ENCODE results near the gene GPATCH1. TPM values are rescaled to one million over a fixed set of nuclear protein-coding genes. Genes with fewer than 3 reads are reported as not detected.

Gene GPATCH1
- total RNA-seq, 1 experiment from 2014 or later = 16.1 TPM

- Histone ChIP-seq H3K4me3 (ENCODE audit: low read depth, low read length) (no peak overlapping the region), H3K27me3 (replicated peaks; ENCODE audit: control insufficient read depth, insufficient read depth, low read length) (no peaks in the 10 kb centered on the region), H3K9me3 (no peaks in the 10 kb centered on the region), H3K36me3 (ENCODE audit: control insufficient read depth, insufficient read depth, low read length) (peaks cover 2% of the 10 kb centered on the region; the same call in 1 of the 2 replicates), H3K4me1 (no peaks in the 10 kb centered on the region)
- H3K4me1 Mint-ChIP-seq (ENCODE audit: low read depth, unreplicated experiment) = no peaks in the 10 kb centered on the region
- TF ChIP-seq CTCF (IDR thresholded peaks at IDR 0.05; ENCODE audit: insufficient read depth in 1 of 2, low read depth in 1 of 2, low read length in 1 of 2, severe bottlenecking in 1 of 2, unreplicated experiment in 1 of 2) = peak in 1 of 2 experiments; percentile 15
- DNase-seq = peak in 1 of 2 experiments; percentile 40
- H3K27ac Mint-ChIP-seq (ENCODE audit: unreplicated experiment) = no peak overlapping the region
- no TSS peak for BruUV-seq (replicated peaks)
- H3K36me3 Mint-ChIP-seq (ENCODE audit: insufficient read depth, unreplicated experiment) = peaks cover 31% of the 10 kb centered on the region
- POLR2A ChIA-PET = no interaction called here
- no peaks in the 10 kb centered on the region for H3K27me3 Mint-ChIP-seq (ENCODE audit: insufficient read depth, unreplicated experiment)
- CTCF ChIA-PET = interaction anchor here (1.6 kb wide), 1 partner anchor 50 kb away, joined by 8 read pairs; no protein-coding TSS in a partner anchor
- intact Hi-C loops (cut with micrococcal nuclease; ENCODE audit: unreplicated experiment) = no loop called here
- H3K4me3 Mint-ChIP-seq (ENCODE audit: unreplicated experiment) = no peak overlapping the region
- no peaks in the 10 kb centered on the region for H3K9me3 Mint-ChIP-seq (ENCODE audit: unreplicated experiment)
Observed at GRCh38 chr19:33133438-33134031, 52.6 kb downstream of the GPATCH1 start.

GRCh38 chr19:33134571-33135041, 53.6 kb downstream of the GPATCH1 start:
- H3K27me3 ChIP-seq (replicated peaks; ENCODE audit: control insufficient read depth, insufficient read depth, low read length) = no peaks in the 10 kb centered on the region
- no peaks in the 10 kb centered on the region for H3K4me1 ChIP-seq
- Mint-ChIP-seq H3K4me3 (ENCODE audit: unreplicated experiment) (no peak overlapping the region), H3K36me3 (ENCODE audit: insufficient read depth, unreplicated experiment) (peaks cover 27% of the 10 kb centered on the region), H3K27ac (ENCODE audit: unreplicated experiment) (no peak overlapping the region), H3K9me3 (ENCODE audit: unreplicated experiment) (no peaks in the 10 kb centered on the region), H3K27me3 (ENCODE audit: insufficient read depth, unreplicated experiment) (no peaks in the 10 kb centered on the region), H3K4me1 (ENCODE audit: low read depth, unreplicated experiment) (no peaks in the 10 kb centered on the region)
- BruUV-seq (replicated peaks) = no TSS peak
- intact Hi-C loops (cut with micrococcal nuclease; ENCODE audit: unreplicated experiment) = no loop called here
- no peak for DNase-seq
- POLR2A ChIA-PET = no interaction called here
- CTCF ChIA-PET = interaction anchor here (0.6 to 1.6 kb wide), 2 partner anchors 49 to 263 kb away, joined by 4 to 8 read pairs; no protein-coding TSS in a partner anchor
- H3K4me3 ChIP-seq (ENCODE audit: low read depth, low read length) = no peak overlapping the region
- no peak for TF ChIP-seq CTCF (IDR thresholded peaks at IDR 0.05; ENCODE audit: insufficient read depth in 1 of 2, low read depth in 1 of 2, low read length in 1 of 2, severe bottlenecking in 1 of 2, unreplicated experiment in 1 of 2)
- H3K9me3 ChIP-seq = no peaks in the 10 kb centered on the region
- peaks cover 2% of the 10 kb centered on the region; the same call in 1 of the 2 replicates for H3K36me3 ChIP-seq (ENCODE audit: control insufficient read depth, insufficient read depth, low read length)

- no peak for TF ChIP-seq CTCF (IDR thresholded peaks at IDR 0.05; ENCODE audit: insufficient read depth in 1 of 2, low read depth in 1 of 2, low read length in 1 of 2, severe bottlenecking in 1 of 2, unreplicated experiment in 1 of 2)
- H3K36me3 Mint-ChIP-seq (ENCODE audit: insufficient read depth, unreplicated experiment) = no peaks in the 10 kb centered on the region
- no peaks in the 10 kb centered on the region for H3K27me3 Mint-ChIP-seq (ENCODE audit: insufficient read depth, unreplicated experiment)
- H3K4me1 Mint-ChIP-seq (ENCODE audit: low read depth, unreplicated experiment) = no peaks in the 10 kb centered on the region
- CTCF ChIA-PET = interaction anchor here (0.7 kb wide), 1 partner anchor 34 kb away, joined by 8 read pairs; no protein-coding TSS in a partner anchor
- no peaks in the 10 kb centered on the region for H3K27me3 ChIP-seq (replicated peaks; ENCODE audit: control insufficient read depth, insufficient read depth, low read length)
- no peak for DNase-seq
- no TSS peak for BruUV-seq (replicated peaks)
- no peak overlapping the region for H3K4me3 Mint-ChIP-seq (ENCODE audit: unreplicated experiment)
- intact Hi-C loops (cut with micrococcal nuclease; ENCODE audit: unreplicated experiment) = no loop called here
- no peak overlapping the region for H3K4me3 ChIP-seq (ENCODE audit: low read depth, low read length)
- no peak overlapping the region for H3K27ac Mint-ChIP-seq (ENCODE audit: unreplicated experiment)
- H3K4me1 ChIP-seq = peaks cover 2% of the 10 kb centered on the region; the same call in 1 of the 2 replicates
- no peaks in the 10 kb centered on the region for H3K36me3 ChIP-seq (ENCODE audit: control insufficient read depth, insufficient read depth, low read length)
- no peaks in the 10 kb centered on the region for H3K9me3 ChIP-seq
- H3K9me3 Mint-ChIP-seq (ENCODE audit: unreplicated experiment) = no peaks in the 10 kb centered on the region
- POLR2A ChIA-PET = no interaction called here
Observed at GRCh38 chr19:33139165-33139564, 58.2 kb downstream of the GPATCH1 start.
